Measurements from ENCODE around the gene NFKBIA.

NFKBIA gene

GRCh38 chr14:35402323-35403113 is 2.0 kb downstream of the NFKBIA start:
- Histone ChIP-seq H3K4me2 (ENCODE audit: low read length) (peak overlapping the region; percentile 97), H3K9me3 (ENCODE audit: insufficient read depth, low read length) (no peaks in the 10 kb centered on the region), H3K27me3 (ENCODE audit: low read depth, low read length) (no peaks in the 10 kb centered on the region), H3K9ac (ENCODE audit: low read length) (peak overlapping the region; percentile 99), H3K4me3 (ENCODE audit: low read length) (peak overlapping the region; percentile 83), H3K79me2 (ENCODE audit: low read length) (peaks cover 41% of the 10 kb centered on the region), H3K36me3 (replicated peaks; ENCODE audit: low read depth, low read length) (peaks cover 39% of the 10 kb centered on the region), H3K4me1 (ENCODE audit: low read length) (peaks cover 69% of the 10 kb centered on the region), H4K20me1 (ENCODE audit: insufficient read depth, low read length) (peaks cover 41% of the 10 kb centered on the region), H3K27ac (ENCODE audit: low read length) (peak overlapping the region; percentile 98), H2AFZ (ENCODE audit: low read depth, low read length) (no peak overlapping the region)
- TF ChIP-seq CTCF (IDR thresholded peaks at IDR 0.05; ENCODE audit: low read depth, low read length) (no peak), EZH2phosphoT487 (IDR thresholded peaks at IDR 0.05; ENCODE audit: low read depth) (no peak)

- no peaks in the 10 kb centered on the region for H3K9me3 ChIP-seq (ENCODE audit: insufficient read depth, low read length)
- peaks cover 40% of the 10 kb centered on the region for H3K36me3 ChIP-seq (replicated peaks; ENCODE audit: low read depth, low read length)
- peak overlapping the region; percentile 99 for H3K9ac ChIP-seq (ENCODE audit: low read length)
- H3K4me2 ChIP-seq (ENCODE audit: low read length): peak overlapping the region; percentile 97
- peaks cover 61% of the 10 kb centered on the region for H3K4me1 ChIP-seq (ENCODE audit: low read length)
- H3K79me2 ChIP-seq (ENCODE audit: low read length): peaks cover 41% of the 10 kb centered on the region
- peaks cover 41% of the 10 kb centered on the region for H4K20me1 ChIP-seq (ENCODE audit: insufficient read depth, low read length)
- H3K4me3 ChIP-seq (ENCODE audit: low read length): peak overlapping the region; percentile 83
- no peaks in the 10 kb centered on the region for H3K27me3 ChIP-seq (ENCODE audit: low read depth, low read length)
- no peak for TF ChIP-seq CTCF (IDR thresholded peaks at IDR 0.05; ENCODE audit: low read depth, low read length)
- no peak for TF ChIP-seq EZH2phosphoT487 (IDR thresholded peaks at IDR 0.05; ENCODE audit: low read depth)
- no peak overlapping the region for H2AFZ ChIP-seq (ENCODE audit: low read depth, low read length)
- H3K27ac ChIP-seq (ENCODE audit: low read length): peak overlapping the region; percentile 98
These were observed 2.9 kb downstream of the NFKBIA start for GRCh38 chr14:35401422-35402265.

GRCh38 chr14:35400648-35401421 is 3.7 kb downstream of the NFKBIA start:
- Histone ChIP-seq H3K27ac (ENCODE audit: low read length) (peak overlapping the region; percentile 98), H3K79me2 (ENCODE audit: low read length) (peaks cover 38% of the 10 kb centered on the region)

More at GRCh38 chr14:35400648-35401421, 3.7 kb downstream of the NFKBIA start:
- Histone ChIP-seq H3K4me1 (ENCODE audit: low read length) (peaks cover 53% of the 10 kb centered on the region), H3K27me3 (ENCODE audit: low read depth, low read length) (no peaks in the 10 kb centered on the region), H3K4me3 (ENCODE audit: low read length) (peak overlapping the region; percentile 83), H4K20me1 (ENCODE audit: insufficient read depth, low read length) (peaks cover 41% of the 10 kb centered on the region), H3K9me3 (ENCODE audit: insufficient read depth, low read length) (no peaks in the 10 kb centered on the region), H3K4me2 (ENCODE audit: low read length) (peak overlapping the region; percentile 97), H3K9ac (ENCODE audit: low read length) (0 out of 2 replicates have a peak overlapping the region, but pooled peaks have one; percentile 99), H3K36me3 (replicated peaks; ENCODE audit: low read depth, low read length) (peaks cover 40% of the 10 kb centered on the region), H2AFZ (ENCODE audit: low read depth, low read length) (no peak overlapping the region)
- TF ChIP-seq CTCF (IDR thresholded peaks at IDR 0.05; ENCODE audit: low read depth, low read length): no peak
- TF ChIP-seq EZH2phosphoT487 (IDR thresholded peaks at IDR 0.05; ENCODE audit: low read depth): no peak

Data from OCI-LY3 (cell line).